Activated T-cell treated with anti-CD3 and anti-CD28 coated beads, Interleukin-2, amount 50 U/mL, for 72 hours (primary cell): ENCODE results near the gene NFIB. TPM values are rescaled to one million over a fixed set of nuclear protein-coding genes. Genes with fewer than 3 reads are reported as not detected.
A peak's percentile ranks its signal among the peaks of the same experiment; 100 is the strongest.

Source experiments
- ATAC-seq, 2 donors: fragments of 150-1000 bp; cut with Tn5 transposase; replicated peaks in 1 of 2; 2 replicates each; pipeline ENCODE4 v1.10.0; 2021; ENCODE audit warnings: moderate library complexity in 2 of 2, mild to moderate bottlenecking in 1 of 2
- DNase-seq, 2 donors: peaks; one replicate each; pipeline ENCODE4 v3.0.0; 2021 to 2022; ENCODE audit warnings: mixed read lengths in 1 of 2
- H3K27ac Mint-ChIP-seq: one replicate; pipeline ENCODE4 v1.8.0; 2022; ENCODE audit warnings: mild to moderate bottlenecking, moderate library complexity, mixed read lengths
- H3K27me3 Mint-ChIP-seq: one replicate; pipeline ENCODE4 v1.8.0; 2022; ENCODE audit warnings: low read depth, mixed read lengths
- H3K36me3 Mint-ChIP-seq, 2 donors: one replicate each; pipeline ENCODE4 v1.8.0; 2022; ENCODE audit warnings: mixed read lengths in 2 of 2, mild to moderate bottlenecking in 1 of 2; ENCODE audit not compliant: insufficient read depth in 2 of 2
- H3K4me1 Mint-ChIP-seq: one replicate; pipeline ENCODE4 v1.8.0; 2022; ENCODE audit warnings: low read depth, mixed read lengths
- H3K4me3 Mint-ChIP-seq, 2 donors: one replicate each; pipeline ENCODE4 v1.8.0; 2022; ENCODE audit warnings: mild to moderate bottlenecking in 2 of 2, mixed read lengths in 2 of 2, moderate library complexity in 2 of 2
- H3K9me3 Mint-ChIP-seq, 2 donors: one replicate each; pipeline ENCODE4 v1.8.0; 2022; ENCODE audit warnings: mixed read lengths in 2 of 2
- total RNA-seq, 2 donors: library from RNA; stranded (reverse); gene quantifications; one replicate each; pipeline ENCODE4 v1.2.3, GENCODE V29; 2022

The NFIB gene
- total RNA-seq, 2 donors from 2014 or later = not detected

DNA sequence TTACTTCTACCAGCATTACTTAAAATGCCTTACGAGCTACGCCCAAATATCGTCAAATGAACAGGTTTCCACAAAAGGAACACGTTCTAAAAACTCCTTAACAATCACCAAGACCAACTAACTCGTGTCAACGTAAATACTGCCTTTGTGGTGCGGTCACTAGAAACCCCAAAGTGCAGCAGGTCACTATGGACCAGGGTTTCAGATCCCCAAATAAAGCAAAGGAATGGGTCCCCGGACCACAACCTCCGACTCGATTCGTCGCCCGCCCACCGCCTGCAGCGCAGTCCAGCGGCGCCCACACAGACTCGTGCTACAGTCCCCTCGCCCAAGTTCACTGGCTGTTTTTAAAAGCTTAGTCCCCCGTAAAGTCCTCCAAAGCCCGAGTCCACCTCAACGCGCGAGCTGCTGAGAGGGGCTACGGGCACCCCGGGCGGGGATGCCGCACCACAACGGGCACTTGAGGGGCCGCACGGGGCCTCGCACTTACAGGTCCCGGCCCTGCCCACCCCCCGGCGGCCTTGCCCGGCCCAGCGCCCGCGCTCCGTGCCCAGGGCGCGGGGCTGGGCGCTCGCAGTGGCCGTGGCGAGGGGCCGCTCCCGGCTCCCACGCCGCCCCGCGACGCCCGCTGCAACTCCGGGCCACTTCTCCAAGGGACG, 1.1 kb downstream of the NFIB start:
- peak overlapping the region; percentile 84 for H3K4me3 Mint-ChIP-seq
- H3K4me1 Mint-ChIP-seq = peaks cover 25% of the 10 kb centered on the region
- peaks cover 2 to 8% of the 10 kb centered on the region in 2 donors for H3K36me3 Mint-ChIP-seq
- H3K27ac Mint-ChIP-seq = peak overlapping the region; percentile 22
- peaks cover 63% of the 10 kb centered on the region for H3K27me3 Mint-ChIP-seq
- H3K9me3 Mint-ChIP-seq = no peaks in the 10 kb centered on the region
- DNase-seq (no peak), ATAC-seq (no peak)

DNA sequence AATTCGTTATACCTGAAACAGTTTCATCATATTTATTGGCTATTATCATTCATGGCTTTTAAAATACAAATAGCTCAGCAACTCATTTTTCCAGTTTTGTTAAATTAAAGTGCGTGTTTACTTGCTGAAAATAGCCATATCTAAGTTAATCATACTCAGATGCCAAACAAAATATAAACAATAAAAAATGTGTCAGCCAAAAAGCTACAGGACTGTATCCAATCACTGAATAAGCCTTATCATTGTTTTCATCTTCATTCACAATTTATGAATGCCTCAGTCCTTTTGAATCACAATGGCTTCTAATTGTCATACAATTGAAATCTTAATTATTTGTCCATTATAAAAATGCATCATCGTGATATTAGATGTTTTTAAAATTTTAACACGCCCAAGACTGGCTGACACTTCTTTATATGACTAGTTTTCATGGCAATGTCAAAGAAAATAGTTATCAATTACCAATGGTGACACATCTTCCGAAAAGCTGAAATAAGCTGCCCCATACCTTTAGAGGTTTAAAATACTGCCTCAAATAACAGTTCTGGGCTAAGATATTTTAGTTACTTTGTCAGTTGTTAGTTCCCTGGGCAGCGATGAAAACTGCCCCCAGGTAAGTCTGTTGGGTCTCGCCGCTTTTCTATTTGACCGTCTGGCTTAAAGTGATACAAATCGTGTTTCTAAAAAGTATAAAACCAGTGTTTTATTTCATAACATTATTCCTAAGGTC, 1.8 kb downstream of the NFIB start:
- Mint-ChIP-seq H3K4me3 (peak overlapping the region in 1 of 2 donors; percentile 61), H3K27me3 (peaks cover 62% of the 10 kb centered on the region), H3K27ac (peak overlapping the region; percentile 22), H3K9me3 (no peaks in the 10 kb centered on the region), H3K36me3 (peaks cover 0 to 8% of the 10 kb centered on the region in 2 donors), H3K4me1 (peaks cover 25% of the 10 kb centered on the region)
- no peak for ATAC-seq
- DNase-seq = no peak

GRCh38 chr9:14311171-14311949, 2.6 kb downstream of the NFIB start:
- H3K27ac Mint-ChIP-seq = no peak overlapping the region
- H3K4me3 Mint-ChIP-seq = no peak overlapping the region
- ATAC-seq (no peak), DNase-seq (no peak)
- H3K27me3 Mint-ChIP-seq = peaks cover 58% of the 10 kb centered on the region
- H3K9me3 Mint-ChIP-seq = no peaks in the 10 kb centered on the region
- peaks cover 0 to 7% of the 10 kb centered on the region in 2 donors for H3K36me3 Mint-ChIP-seq
- peaks cover 25% of the 10 kb centered on the region for H3K4me1 Mint-ChIP-seq

- peaks cover 20% of the 10 kb centered on the region for H3K4me1 Mint-ChIP-seq
- peaks cover 53% of the 10 kb centered on the region for H3K27me3 Mint-ChIP-seq
- peaks cover 0 to 5% of the 10 kb centered on the region in 2 donors for H3K36me3 Mint-ChIP-seq
- ATAC-seq = no peak
- H3K9me3 Mint-ChIP-seq = no peaks in the 10 kb centered on the region
- no peak overlapping the region for H3K4me3 Mint-ChIP-seq
- H3K27ac Mint-ChIP-seq = no peak overlapping the region
- no peak for DNase-seq
Measured at GRCh38 chr9:14310311-14310710, 3.6 kb downstream of the NFIB start.

- ATAC-seq (peak in 1 of 2 donors; percentile 65), DNase-seq (no peak)
- no peak overlapping the region for H3K27ac Mint-ChIP-seq
- no peaks in the 10 kb centered on the region for H3K9me3 Mint-ChIP-seq
- no peak overlapping the region for H3K4me3 Mint-ChIP-seq
- peaks cover 15% of the 10 kb centered on the region for H3K4me1 Mint-ChIP-seq
- H3K27me3 Mint-ChIP-seq = peaks cover 61% of the 10 kb centered on the region
- peaks cover 0 to 5% of the 10 kb centered on the region in 2 donors for H3K36me3 Mint-ChIP-seq
Measured at GRCh38 chr9:14309403-14309802, 4.5 kb downstream of the NFIB start.

DNA sequence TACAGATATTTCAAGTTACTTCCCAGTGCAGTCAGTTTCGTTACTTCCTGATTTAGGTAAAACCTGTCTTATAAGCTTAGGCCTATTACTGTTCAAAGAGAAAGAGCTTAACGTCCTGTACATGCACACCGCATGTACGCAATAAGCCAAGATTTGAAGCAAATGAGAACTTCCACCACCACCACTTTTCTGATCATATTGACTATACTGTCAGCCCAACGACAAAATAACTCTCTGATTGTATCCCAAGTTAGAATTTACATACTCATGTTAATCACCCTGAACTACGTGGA, 5.1 kb downstream of the NFIB start:
- DNase-seq = no peak
- no peaks in the 10 kb centered on the region for H3K9me3 Mint-ChIP-seq
- H3K4me1 Mint-ChIP-seq = peaks cover 11% of the 10 kb centered on the region
- peaks cover 66% of the 10 kb centered on the region for H3K27me3 Mint-ChIP-seq
- H3K36me3 Mint-ChIP-seq = peaks cover 0 to 5% of the 10 kb centered on the region in 2 donors
- no peak for ATAC-seq
- no peak overlapping the region for H3K27ac Mint-ChIP-seq
- H3K4me3 Mint-ChIP-seq = no peak overlapping the region

- H3K4me1 Mint-ChIP-seq = peaks cover 5% of the 10 kb centered on the region
- H3K27ac Mint-ChIP-seq = no peak overlapping the region
- ATAC-seq (no peak), DNase-seq (no peak)
- peaks cover 0 to 5% of the 10 kb centered on the region in 2 donors for H3K36me3 Mint-ChIP-seq
- peaks cover 62% of the 10 kb centered on the region for H3K27me3 Mint-ChIP-seq
- no peak overlapping the region for H3K4me3 Mint-ChIP-seq
- H3K9me3 Mint-ChIP-seq = no peaks in the 10 kb centered on the region
Measured at GRCh38 chr9:14307989-14308852, 5.7 kb downstream of the NFIB start.

GRCh38 chr9:14306672-14307660, 7.0 kb downstream of the NFIB start:
- H3K4me3 Mint-ChIP-seq = no peak overlapping the region
- DNase-seq (no peak), ATAC-seq (no peak)
- H3K4me1 Mint-ChIP-seq = peaks cover 5% of the 10 kb centered on the region
- H3K9me3 Mint-ChIP-seq = no peaks in the 10 kb centered on the region
- H3K27me3 Mint-ChIP-seq = peaks cover 60% of the 10 kb centered on the region
- no peak overlapping the region for H3K27ac Mint-ChIP-seq
- H3K36me3 Mint-ChIP-seq = no peaks in the 10 kb centered on the region

- Mint-ChIP-seq H3K27ac (no peak overlapping the region), H3K4me3 (no peak overlapping the region), H3K27me3 (peaks cover 62% of the 10 kb centered on the region), H3K36me3 (no peaks in the 10 kb centered on the region), H3K9me3 (no peaks in the 10 kb centered on the region), H3K4me1 (peaks cover 5% of the 10 kb centered on the region)
- DNase-seq (no peak), ATAC-seq (no peak)
Measured at GRCh38 chr9:14306188-14306587, 7.8 kb downstream of the NFIB start.

DNA sequence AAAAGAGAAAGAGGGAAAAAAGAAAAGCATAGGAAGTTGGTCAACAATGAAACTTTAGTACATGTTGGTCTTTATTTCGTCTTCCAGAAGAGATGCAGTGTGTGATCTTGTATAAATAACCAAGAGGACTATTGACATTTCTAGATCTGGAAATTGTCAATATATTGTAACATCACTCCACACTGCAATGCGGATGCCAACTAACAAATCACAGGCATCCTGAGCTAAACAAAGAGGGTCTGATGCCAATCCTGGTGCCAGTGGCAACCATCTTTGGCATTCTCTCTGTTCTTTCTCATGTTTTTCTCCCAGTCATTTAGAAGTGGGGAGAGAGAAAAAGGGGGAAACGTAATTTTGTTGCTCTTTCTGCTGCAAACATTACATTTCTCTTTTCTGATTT, 9.7 kb downstream of the NFIB start:
- Mint-ChIP-seq H3K4me1 (peaks cover 2% of the 10 kb centered on the region), H3K4me3 (no peak overlapping the region), H3K27me3 (peaks cover 68% of the 10 kb centered on the region), H3K36me3 (no peaks in the 10 kb centered on the region), H3K9me3 (no peaks in the 10 kb centered on the region), H3K27ac (no peak overlapping the region)
- ATAC-seq (no peak), DNase-seq (no peak)

DNA sequence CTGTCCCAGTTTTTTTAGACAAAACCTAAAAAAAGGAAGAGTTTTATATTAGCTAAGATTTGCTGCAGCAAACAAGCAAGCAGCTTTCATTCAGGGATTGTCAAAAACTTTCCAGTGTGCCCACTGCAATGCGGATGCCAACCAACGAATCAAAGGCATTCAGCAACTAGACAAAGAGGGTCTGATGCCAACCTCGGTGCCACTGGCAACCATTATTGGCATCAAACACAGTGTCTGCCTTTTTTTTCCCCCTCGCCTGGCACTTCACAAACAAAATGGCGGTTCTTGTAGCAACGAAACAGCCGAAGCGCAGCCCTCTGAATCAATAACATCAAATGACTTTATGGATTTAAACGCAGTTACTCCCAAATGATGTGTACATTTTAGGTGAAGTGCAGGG, 10.4 kb downstream of the NFIB start:
- H3K27ac Mint-ChIP-seq = no peak overlapping the region
- no peak for ATAC-seq
- no peaks in the 10 kb centered on the region for H3K4me1 Mint-ChIP-seq
- H3K4me3 Mint-ChIP-seq = no peak overlapping the region
- peaks cover 63% of the 10 kb centered on the region for H3K27me3 Mint-ChIP-seq
- DNase-seq = no peak
- no peaks in the 10 kb centered on the region for H3K9me3 Mint-ChIP-seq
- H3K36me3 Mint-ChIP-seq = no peaks in the 10 kb centered on the region

DNA sequence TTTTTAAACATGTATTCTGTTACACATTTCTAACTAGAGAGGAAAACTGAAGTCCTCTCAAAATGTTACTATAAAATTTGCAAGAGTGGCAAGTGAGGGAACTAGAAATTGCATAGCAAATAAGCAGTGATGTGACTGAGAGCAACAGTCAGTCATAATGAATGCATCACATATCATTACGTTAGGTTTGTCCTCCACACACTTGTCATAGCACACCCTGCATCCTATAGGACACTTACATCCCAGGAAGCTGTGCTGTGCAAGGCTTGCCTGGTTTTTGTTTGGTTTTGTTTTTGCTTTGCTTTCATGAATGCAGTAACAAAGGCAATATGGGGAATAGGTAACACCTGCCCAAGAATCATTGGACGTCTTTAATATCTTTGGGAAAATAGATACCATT, 10.8 kb downstream of the NFIB start:
- no peak overlapping the region for H3K4me3 Mint-ChIP-seq

More for the DNA sequence above, 10.8 kb downstream of the NFIB start:
- ATAC-seq (no peak), DNase-seq (no peak)
- Mint-ChIP-seq H3K27ac (no peak overlapping the region), H3K27me3 (peaks cover 63% of the 10 kb centered on the region), H3K9me3 (no peaks in the 10 kb centered on the region), H3K36me3 (no peaks in the 10 kb centered on the region), H3K4me1 (no peaks in the 10 kb centered on the region)
